AG20443 (cell line): ENCODE data around the gene ADGRV1.

Source experiments
- DNase-seq: peaks from one replicate; pipeline ENCODE4 v3.0.0; 2012; ENCODE audit warnings: low spot score, mixed read lengths

The ADGRV1 gene

GRCh38 chr5:90558344-90559192, at the start of gene ADGRV1:
TSS of gene ADGRV1 (plus strand) at chr5:90558797. CDS start at chr5:90558896, 99 bp downstream.
- DNase-seq = peak; percentile 37

DNA sequence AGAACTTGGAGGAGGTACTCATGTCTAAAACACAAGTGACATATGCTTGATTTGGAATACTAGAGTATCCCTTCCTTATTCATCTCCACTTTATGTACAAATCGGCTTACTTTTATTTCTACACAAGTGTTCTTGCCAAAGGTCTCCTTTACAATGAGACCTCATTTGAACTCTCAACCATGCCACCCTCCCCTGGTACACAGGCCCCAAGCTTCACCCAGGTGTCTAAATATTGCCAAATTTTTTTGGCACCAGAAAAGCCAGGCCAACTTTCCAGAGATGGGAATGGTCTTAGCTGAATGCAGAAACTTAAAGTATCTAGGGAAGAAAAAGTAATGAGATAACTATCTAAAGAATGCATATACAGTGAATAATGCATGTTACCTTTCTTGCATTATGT, 48.2 kb upstream of the ADGRV1 start:
- no peak for DNase-seq

GRCh38 chr5:90514520-90514919, 44.1 kb upstream of the ADGRV1 start:
- DNase-seq = no peak

GRCh38 chr5:90518661-90519060, 39.9 kb upstream of the ADGRV1 start:
- DNase-seq = peak; percentile 10

DNA sequence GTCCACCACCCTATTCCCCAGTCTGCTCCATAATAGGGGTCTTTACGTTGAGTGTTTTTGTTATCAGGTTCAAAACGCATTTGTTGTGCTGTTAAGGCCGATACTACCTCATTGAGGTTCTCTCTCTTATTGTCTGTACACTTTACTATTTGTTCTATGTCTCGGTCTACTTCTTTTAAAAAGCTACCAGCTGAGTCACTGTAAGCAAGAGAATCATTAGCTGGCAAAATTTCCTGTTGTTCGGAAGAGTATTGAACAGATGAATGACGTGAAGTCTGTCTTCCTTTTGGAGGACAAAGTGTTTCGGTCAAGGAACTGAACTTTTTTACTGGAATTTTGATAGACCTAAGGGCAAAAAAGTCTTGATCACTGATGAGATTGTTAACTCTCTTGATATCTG, 39.5 kb upstream of the ADGRV1 start:
- DNase-seq = no peak

- DNase-seq = peak; percentile 11
Observed at GRCh38 chr5:90528601-90529193, 29.9 kb upstream of the ADGRV1 start.

DNA sequence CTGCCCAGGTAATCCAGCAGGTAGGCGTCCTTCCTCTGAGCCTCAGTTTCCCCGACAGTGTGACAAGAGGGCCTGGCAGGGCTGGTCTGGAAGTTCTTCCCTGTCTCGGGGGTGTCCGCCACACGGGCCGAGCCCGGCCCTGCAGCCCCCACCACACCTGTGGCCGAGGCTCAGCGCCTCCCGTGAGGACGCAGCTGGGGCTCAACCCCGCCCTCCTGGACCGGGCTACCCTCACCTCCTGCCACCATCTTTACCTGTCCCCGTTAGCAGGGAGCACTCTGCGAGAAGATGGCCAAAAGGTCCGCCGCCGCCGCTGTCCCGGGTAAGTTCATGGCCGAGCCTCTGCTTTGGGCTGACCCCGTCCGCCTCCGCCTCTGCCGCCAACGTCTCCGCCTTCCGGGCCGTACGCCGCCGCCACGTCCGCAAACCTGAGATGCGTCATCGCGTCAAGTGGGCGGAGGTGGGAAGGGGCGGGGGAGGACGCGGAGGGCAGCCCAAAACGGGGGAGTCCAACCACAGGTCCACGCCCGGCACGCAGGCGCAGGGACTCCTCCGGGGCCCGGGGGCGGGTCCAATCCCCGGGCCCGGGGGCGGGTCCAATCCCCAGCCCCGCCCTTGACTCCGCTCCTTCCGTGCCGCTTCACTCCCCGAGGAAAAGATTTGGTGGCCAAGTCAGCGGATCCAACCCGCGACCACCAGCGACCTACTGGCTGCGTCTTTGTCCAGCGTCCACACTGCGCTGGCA, 29.2 kb upstream of the ADGRV1 start, which contains the start of gene LYSMD3:
Gene LYSMD3 (minus strand): TSS at position 391 of the 745 bp plus-strand sequence. CDS start 4,295 bp downstream, outside the sequence.
- DNase-seq = peak; percentile 100

DNA sequence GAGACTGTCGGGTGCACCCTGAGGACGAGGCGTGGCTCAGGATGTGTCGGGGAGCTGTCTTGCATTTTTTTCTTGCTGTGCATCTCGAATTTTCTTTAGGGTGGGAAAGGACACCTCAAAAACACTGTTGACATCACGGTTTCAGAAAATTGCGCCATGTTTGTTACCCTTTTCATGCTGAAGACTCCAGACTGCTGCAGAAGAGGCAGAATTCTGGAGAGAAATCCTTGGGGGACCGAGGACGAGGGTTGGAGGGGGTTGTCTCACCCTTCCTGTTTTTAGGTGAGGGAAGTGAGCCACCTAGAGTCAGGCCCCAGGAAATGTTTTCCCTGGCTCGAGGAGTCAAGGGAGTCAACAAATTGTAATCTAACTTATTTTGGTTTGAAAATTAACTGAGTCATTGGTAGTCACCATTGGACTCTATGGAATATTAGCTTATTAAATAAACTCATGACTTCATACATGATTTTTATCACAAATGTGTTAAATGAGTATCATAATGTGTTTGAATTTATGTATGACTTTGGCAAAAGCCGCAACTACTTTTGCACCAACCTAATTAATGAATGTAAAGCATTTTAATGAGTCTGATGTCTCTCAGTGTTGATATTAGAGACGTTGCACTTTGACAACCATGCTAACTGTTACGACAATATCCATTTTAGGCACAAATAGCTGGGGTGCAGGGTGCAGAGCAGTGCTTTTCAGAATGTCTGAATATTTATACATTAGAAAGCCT, 28.5 kb upstream of the ADGRV1 start:
- peak; percentile 78 for DNase-seq

GRCh38 chr5:90530736-90531487, 27.7 kb upstream of the ADGRV1 start:
- no peak for DNase-seq

DNA sequence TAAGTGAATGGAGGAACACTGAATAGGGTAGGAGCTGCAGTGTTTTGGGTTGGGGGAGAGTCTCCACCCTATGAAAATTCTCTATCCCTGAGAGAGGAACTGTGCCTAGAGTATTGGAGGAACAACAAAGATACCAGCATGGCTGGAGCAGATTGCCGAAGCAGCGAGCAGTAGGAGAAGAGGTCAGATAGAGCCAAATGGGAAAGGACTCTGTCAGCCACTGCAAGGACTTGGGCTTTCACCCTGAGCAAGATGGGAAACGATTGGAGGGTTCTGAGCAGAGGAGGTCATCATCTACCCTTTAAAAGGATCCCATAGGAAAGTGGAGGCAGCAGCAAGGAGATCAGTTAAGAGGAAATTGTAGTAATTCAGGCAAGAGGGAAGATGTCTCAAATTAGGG, 24.8 kb upstream of the ADGRV1 start:
- no peak for DNase-seq

- DNase-seq = no peak
Observed at GRCh38 chr5:90534922-90535321, 23.7 kb upstream of the ADGRV1 start.

- no peak for DNase-seq
Observed at GRCh38 chr5:90542827-90543519, 15.6 kb upstream of the ADGRV1 start.

DNA sequence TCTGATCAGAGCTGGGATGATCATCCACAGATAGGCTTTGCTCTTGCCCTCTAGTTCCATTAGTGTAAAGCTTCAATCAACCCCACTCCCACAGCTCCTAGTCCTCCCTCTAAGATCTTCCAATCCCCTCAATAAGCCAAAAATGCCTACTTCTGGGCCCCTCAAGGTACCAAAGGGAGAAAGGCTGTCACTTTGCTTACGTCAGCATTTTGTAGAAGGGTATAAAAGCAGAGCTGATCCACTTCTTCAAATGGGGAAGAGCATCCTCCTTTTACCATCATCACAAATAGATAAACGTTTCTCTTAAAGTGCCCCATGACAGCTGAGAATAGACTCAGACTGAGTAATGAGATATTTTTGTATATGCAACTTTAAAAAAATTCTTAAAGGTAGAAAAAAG, 13.1 kb upstream of the ADGRV1 start:
- DNase-seq = no peak

GRCh38 chr5:90546216-90546837, 12.3 kb upstream of the ADGRV1 start:
- DNase-seq = peak; percentile 10

DNA sequence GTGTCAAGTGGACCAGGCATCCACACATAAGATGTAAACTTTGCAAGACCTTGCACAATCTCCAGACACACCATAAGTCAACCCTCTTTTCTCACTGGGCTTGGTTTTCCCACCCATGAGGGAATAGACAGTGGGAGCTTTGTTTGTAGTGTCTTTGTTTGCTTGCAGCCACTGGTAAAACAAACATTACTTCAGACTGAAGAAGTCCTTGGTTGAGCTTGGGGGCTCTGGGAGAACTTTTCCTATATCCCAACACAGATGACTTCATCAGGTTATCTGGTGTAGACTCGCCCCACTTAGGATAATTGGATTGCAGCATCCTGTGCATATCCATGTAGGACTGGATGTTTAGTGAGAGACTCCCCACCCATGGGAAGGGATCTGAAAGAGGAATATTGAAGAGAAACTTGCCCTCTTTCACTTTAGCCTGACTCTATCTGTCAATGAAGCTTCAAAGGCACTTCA, 11.5 kb upstream of the ADGRV1 start:
- DNase-seq = no peak

GRCh38 chr5:90548069-90548593, 10.5 kb upstream of the ADGRV1 start:
- no peak for DNase-seq

DNA sequence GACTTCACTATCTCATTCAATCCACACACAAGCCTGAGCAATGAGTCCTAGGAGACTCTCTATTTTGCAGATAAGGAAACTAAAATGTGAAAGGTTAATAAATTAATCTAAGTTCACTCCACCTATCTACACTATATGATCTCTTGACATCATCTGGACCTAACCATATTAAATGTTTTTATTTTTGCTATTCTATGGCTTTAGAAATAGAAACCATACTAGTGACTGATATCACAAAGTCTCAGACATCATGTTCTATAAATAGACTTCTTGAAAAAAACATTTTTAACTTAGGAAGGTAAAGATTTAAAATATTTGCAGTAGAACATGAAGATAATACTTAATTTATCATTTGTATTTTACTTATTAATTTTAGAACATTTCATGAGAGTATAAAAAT, 9.4 kb upstream of the ADGRV1 start:
- no peak for DNase-seq

DNA sequence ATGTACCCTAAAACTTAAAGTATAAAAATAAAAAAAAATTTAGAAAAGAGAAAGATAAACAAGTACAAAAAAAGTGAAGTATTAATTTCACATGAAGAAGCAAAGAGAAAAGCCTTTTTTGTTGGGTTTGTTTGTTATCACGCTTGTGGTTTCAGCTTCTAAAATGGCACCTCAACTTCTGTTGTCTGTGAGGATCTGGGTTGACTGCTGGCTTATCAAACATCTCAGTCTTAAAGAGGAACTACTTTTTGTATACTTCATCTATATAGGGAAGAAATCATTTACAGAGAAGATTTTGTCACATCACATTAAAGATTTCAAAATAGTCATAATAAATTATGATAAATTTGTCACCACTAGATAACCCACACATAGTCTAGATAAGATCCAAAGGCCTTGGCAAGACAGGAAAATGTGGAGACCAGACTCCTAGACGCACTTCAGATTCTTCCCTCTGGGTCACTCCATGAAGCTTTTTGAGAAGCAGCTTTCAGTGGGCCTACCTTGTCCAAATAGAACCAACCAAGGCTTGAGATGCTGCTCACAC, 8.8 kb upstream of the ADGRV1 start:
- DNase-seq = no peak

DNA sequence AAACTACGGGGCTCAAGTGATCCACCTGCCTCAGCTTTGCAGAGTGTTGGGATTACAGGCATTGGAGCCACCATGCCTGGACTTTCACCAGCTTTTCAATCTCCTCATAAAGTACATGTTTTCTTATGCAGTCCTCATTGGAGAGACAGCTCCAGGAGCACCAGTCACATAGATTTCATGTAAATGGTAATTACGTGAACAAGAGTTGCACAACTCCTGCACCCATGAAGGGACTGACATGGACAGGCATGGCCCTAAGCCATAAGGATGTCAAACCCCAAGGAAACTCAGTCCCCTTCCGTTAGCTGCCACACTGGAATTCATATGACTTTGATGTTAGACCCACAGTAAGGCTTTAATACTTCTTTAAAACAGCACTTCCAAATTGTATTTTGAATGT, 7.6 kb upstream of the ADGRV1 start:
- no peak for DNase-seq

DNA sequence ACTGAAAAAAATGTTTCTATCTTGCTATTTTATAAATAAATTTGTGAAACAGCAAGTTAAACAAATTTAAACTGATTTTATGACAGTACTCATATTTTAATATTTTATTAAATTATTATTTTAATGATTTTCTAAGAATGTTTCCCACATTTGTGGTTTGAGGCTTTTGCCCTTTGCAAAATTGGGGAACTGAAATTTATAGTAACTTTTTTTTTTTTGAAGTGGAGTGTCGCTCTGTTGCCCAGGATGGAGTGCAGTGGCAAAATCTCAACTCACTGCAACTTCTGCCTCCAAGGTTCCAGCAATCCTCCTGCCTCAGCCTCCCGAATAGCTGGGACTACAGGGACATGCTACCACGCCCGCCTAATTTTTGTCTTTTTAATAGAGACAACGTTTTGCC, 7.2 kb upstream of the ADGRV1 start:
- no peak for DNase-seq
